ENCODE results near the gene PRR35.
"Not testable (repeated sequence)": the region's sequence is repeated elsewhere in the genome, so short reads cannot be mapped to it uniquely, and the experiment has no call there.

The PRR35 gene

DNA sequence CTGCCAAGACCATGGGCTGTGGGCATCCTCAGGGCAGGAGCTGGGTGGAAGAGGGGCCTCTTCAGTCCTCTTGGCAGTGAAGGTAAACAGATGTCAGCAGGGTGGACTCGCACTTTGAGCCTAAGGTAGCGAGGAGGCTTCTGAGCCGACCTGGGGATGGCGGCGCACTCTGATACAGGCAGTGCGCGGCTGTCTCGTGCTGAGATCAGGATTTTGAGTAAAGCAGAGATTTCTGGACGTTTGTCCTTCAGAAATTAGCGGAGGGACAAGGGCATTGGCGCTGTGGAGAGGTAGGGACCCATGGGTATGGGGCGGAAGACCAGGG is 36.5 kb downstream of the PRR35 start:
- DNase-seq = no peak

- not testable (repeated sequence) for DNase-seq
Observed at GRCh38 chr16:597655-598054, 37.5 kb downstream of the PRR35 start.

GRCh38 chr16:598823-599739 is 38.9 kb downstream of the PRR35 start:
- DNase-seq = no peak

DNA sequence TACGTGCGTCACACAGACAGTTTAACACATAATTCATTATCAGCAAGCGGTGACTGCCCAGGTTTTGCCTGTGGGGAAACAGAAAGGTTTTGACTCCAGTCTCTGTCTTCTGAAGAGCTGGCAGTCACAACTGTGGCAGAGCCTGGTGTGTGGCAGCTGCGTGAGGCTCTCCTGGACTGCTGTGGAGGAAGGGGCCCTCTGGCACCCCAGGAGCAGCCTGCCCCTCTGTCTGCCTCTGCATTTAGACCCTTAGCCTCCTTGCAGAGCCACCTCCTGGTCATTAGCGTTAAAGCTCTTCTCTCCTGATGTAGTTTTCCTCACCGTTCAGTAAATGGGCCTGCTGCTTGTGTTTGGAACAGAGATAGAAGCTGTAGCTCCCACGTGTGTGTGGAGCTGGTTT is 40.6 kb downstream of the PRR35 start:
- peak in 1 of 2 experiments; percentile 17 for DNase-seq

- DNase-seq = no peak
Observed at GRCh38 chr16:603933-604332, 43.7 kb downstream of the PRR35 start.

DNA sequence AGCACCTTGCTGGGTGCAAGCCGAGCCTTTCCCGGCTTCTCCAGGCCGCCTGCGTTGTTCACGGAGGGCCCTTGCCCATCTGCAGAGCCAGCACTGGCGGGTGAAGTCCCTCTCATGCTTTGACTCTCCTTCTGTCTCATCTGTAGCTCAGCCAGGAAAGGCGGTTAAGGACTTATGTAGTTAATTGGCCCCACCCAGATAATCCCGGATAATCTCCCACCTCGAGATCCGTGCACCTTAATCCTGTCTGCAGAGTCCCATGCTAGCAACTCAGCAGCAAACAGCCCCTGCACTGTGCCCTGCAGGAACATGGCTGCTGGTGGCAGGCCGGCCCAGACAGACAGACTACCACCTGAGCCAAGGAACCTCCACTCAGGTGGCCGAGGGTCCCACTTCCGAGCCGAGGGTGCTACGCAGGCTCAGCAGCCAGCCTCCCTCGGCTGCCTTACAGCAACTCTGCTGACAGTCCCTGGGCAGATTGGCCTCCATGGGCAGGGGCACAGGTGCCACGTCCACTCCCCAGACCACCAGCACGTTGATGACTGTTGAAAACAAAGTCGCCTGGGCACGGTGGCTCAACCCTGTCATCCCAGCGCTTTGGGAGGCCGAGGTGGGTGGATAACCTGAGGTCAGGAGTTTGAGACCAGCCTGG is 46.6 kb downstream of the PRR35 start:
- DNase-seq = no peak

- DNase-seq = no peak
Observed at GRCh38 chr16:608019-608418, 47.8 kb downstream of the PRR35 start.

GRCh38 chr16:609316-609715 is 49.1 kb downstream of the PRR35 start:
- no peak for DNase-seq

DNA sequence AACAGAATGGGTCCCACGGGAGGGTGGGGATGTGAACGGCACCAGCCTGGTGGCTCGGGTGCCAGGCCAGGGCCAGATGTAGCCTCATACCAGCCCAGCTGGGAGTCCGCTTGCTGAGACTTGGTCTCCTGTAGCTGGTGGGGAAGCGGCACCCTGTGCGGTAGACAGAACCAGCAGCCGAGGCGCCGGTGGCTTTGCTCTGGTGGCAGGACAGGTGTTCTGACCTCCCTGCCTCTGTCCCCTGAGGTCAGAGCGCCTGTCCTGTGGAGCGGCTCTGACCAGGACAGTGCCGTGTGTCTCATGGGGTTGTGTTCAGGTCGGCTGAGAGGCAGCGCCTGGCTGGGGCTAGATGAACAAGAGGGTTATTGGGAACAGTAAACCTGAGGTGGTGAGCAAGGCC is 49.8 kb downstream of the PRR35 start:
- no peak for DNase-seq

- DNase-seq = peak in 1 of 2 experiments; percentile 27
Observed at GRCh38 chr16:610513-611381, 50.6 kb downstream of the PRR35 start.

GRCh38 chr16:615122-615521 is 54.9 kb downstream of the PRR35 start:
- no peak for DNase-seq
